Measurements from ENCODE around the gene KCNK3. TPM values are rescaled to one million over a fixed set of nuclear protein-coding genes. Genes with fewer than 3 reads are reported as not detected.

Gene KCNK3
- total RNA-seq, 2 experiments from 2014 or later: not detected

DNA sequence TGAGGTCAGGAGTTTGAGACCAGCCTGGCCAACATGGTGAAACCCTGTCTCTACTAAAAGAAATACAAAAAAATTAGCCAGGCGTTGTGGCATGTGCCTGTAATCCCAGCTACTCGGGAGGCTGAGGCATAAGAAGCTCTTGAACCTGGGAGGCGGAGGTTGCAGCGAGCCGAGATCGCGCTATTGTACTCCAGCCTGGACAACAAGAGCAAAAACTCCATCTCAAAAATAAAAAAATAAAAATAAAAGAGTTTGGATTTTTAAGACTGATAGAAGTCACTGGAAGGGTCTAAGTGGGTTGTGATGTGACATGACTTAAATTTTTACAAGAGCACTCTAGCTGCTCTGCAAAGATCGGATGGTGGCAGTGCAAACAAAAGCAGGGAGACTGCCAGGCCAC is 15.9 kb downstream of the KCNK3 start:
- H4K20me1 ChIP-seq (ENCODE audit: insufficient read depth, low read length): no peaks in the 10 kb centered on the region
- no peaks in the 10 kb centered on the region for H3K4me1 ChIP-seq (ENCODE audit: insufficient read depth, low read length, poor library complexity, severe bottlenecking)
- H2AFZ ChIP-seq (ENCODE audit: low read length): no peak overlapping the region
- no peaks in the 10 kb centered on the region for H3K36me3 ChIP-seq (ENCODE audit: insufficient read depth, low read length)
- no peak overlapping the region for H3K4me3 ChIP-seq (ENCODE audit: low read depth, low read length, poor library complexity, severe bottlenecking)
- no peaks in the 10 kb centered on the region for H3K9me3 ChIP-seq (ENCODE audit: low read length)
- no peaks in the 10 kb centered on the region for H3K9me2 ChIP-seq (ENCODE audit: insufficient read depth, low read length)
- ChIA-PET POLR2A (no interaction called here), CTCF (ENCODE audit: unreplicated experiment) (no interaction called here)
- intact Hi-C loops (cut with micrococcal nuclease; ENCODE audit: unreplicated experiment): no loop called here
- no peak for TF ChIP-seq EZH2phosphoT487 (IDR thresholded peaks at IDR 0.05; ENCODE audit: borderline replicate concordance, low read depth, low read length)
- TF ChIP-seq, protein P1, sequence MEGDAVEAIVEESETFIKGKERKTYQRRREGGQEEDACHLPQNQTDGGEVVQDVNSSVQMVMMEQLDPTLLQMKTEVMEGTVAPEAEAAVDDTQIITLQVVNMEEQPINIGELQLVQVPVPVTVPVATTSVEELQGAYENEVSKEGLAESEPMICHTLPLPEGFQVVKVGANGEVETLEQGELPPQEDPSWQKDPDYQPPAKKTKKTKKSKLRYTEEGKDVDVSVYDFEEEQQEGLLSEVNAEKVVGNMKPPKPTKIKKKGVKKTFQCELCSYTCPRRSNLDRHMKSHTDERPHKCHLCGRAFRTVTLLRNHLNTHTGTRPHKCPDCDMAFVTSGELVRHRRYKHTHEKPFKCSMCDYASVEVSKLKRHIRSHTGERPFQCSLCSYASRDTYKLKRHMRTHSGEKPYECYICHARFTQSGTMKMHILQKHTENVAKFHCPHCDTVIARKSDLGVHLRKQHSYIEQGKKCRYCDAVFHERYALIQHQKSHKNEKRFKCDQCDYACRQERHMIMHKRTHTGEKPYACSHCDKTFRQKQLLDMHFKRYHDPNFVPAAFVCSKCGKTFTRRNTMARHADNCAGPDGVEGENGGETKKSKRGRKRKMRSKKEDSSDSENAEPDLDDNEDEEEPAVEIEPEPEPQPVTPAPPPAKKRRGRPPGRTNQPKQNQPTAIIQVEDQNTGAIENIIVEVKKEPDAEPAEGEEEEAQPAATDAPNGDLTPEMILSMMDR (conservative IDR thresholded peaks at IDR 0.05; ENCODE audit: low read length): no peak
- DNase-seq (ENCODE audit: low spot score): no peak
- no peaks in the 10 kb centered on the region for H3K79me2 ChIP-seq (ENCODE audit: insufficient read depth, low read depth, low read length)
- no TSS peak for BruUV-seq (replicated peaks)
- H3K4me2 ChIP-seq (ENCODE audit: low read length): no peak overlapping the region
- no peak overlapping the region for H3K27ac ChIP-seq (ENCODE audit: low read depth, low read length, poor library complexity, severe bottlenecking)

DNA sequence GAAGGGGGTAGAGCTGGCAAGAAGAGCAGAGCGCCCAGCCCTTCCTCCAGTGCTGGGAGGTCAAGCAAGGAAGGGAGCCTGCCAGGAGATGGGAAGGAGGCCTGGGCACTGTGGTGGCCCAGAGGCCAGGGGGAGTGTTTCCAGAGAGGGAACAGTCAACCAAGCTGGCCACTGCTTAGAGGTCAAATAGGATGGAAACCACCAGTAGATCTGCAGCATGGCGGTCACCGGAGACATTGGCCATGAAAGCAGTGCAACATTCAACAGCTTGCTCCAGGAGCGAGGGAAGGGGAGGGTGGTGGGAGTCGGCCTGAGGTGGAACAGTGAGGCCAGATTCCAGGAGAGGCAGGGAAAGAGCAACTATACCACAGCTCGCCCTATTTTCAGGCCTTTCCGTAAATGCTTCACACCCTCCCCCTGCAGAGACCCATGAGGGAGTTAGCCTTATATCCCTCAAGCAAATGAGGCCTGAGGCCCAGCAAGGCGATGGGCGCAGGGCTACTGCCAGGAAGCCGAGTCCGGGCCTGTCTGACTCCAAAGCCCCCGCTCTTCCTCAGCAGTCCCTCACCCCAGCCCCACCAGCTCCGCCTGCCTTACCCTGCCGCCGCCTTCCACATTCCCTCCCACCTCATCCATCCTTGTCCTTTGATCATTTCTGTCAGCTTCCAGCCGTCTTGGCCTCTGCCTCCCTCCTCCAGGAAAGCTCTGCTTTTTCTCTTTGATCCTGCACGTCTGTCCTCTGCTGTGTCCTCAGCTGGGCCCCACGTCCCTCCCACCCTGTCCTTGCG is 17.0 kb downstream of the KCNK3 start:
- H3K4me2 ChIP-seq (ENCODE audit: low read length): no peak overlapping the region
- ChIA-PET CTCF (ENCODE audit: unreplicated experiment) (no interaction called here), POLR2A (no interaction called here)
- no peak overlapping the region for H3K4me3 ChIP-seq (ENCODE audit: low read depth, low read length, poor library complexity, severe bottlenecking)
- no peak overlapping the region for H2AFZ ChIP-seq (ENCODE audit: low read length)
- no peaks in the 10 kb centered on the region for H3K79me2 ChIP-seq (ENCODE audit: insufficient read depth, low read depth, low read length)
- H3K9me2 ChIP-seq (ENCODE audit: insufficient read depth, low read length): no peaks in the 10 kb centered on the region
- TF ChIP-seq, protein P1 (conservative IDR thresholded peaks at IDR 0.05; ENCODE audit: low read length): no peak
- TF ChIP-seq EZH2phosphoT487 (IDR thresholded peaks at IDR 0.05; ENCODE audit: borderline replicate concordance, low read depth, low read length): no peak
- no peaks in the 10 kb centered on the region for H3K36me3 ChIP-seq (ENCODE audit: insufficient read depth, low read length)
- BruUV-seq (replicated peaks): no TSS peak
- DNase-seq (ENCODE audit: low spot score): no peak
- no peaks in the 10 kb centered on the region for H3K4me1 ChIP-seq (ENCODE audit: insufficient read depth, low read length, poor library complexity, severe bottlenecking)
- no peaks in the 10 kb centered on the region for H3K9me3 ChIP-seq (ENCODE audit: low read length)
- intact Hi-C loops (cut with micrococcal nuclease; ENCODE audit: unreplicated experiment): no loop called here
- H4K20me1 ChIP-seq (ENCODE audit: insufficient read depth, low read length): no peaks in the 10 kb centered on the region
- no peak overlapping the region for H3K27ac ChIP-seq (ENCODE audit: low read depth, low read length, poor library complexity, severe bottlenecking)

DNA sequence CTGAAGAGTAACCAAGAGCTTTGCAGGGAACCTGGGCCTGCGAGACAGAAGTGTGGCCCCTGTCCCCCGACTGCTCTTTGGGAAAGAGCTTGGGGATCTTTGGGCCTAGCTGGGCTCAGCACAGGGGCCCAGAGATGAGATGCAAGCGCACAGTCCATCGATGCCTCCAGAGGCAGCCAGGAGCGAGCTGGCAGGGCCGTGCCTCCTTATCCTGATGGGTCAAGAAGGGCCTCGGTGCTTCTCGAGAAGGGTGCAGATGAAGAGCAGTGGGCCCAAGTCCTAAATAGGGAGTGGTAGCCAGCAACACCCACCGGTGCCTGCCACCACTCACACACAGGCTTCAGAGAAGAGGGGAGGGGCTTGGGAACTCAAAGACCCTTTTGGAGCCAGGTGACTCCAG is 17.6 kb downstream of the KCNK3 start:
- Histone ChIP-seq H3K9me2 (ENCODE audit: insufficient read depth, low read length) (no peaks in the 10 kb centered on the region), H3K4me2 (ENCODE audit: low read length) (no peak overlapping the region), H3K4me1 (ENCODE audit: insufficient read depth, low read length, poor library complexity, severe bottlenecking) (no peaks in the 10 kb centered on the region), H3K4me3 (ENCODE audit: low read depth, low read length, poor library complexity, severe bottlenecking) (no peak overlapping the region), H4K20me1 (ENCODE audit: insufficient read depth, low read length) (no peaks in the 10 kb centered on the region), H3K9me3 (ENCODE audit: low read length) (no peaks in the 10 kb centered on the region), H2AFZ (ENCODE audit: low read length) (no peak overlapping the region), H3K27ac (ENCODE audit: low read depth, low read length, poor library complexity, severe bottlenecking) (no peak overlapping the region), H3K79me2 (ENCODE audit: insufficient read depth, low read depth, low read length) (no peaks in the 10 kb centered on the region), H3K36me3 (ENCODE audit: insufficient read depth, low read length) (no peaks in the 10 kb centered on the region)
- BruUV-seq (replicated peaks): no TSS peak
- intact Hi-C loops (cut with micrococcal nuclease; ENCODE audit: unreplicated experiment): no loop called here
- POLR2A ChIA-PET: no interaction called here
- DNase-seq (ENCODE audit: low spot score): no peak
- CTCF ChIA-PET (ENCODE audit: unreplicated experiment): no interaction called here
- TF ChIP-seq EZH2phosphoT487 (IDR thresholded peaks at IDR 0.05; ENCODE audit: borderline replicate concordance, low read depth, low read length): no peak
- TF ChIP-seq, protein P1 (conservative IDR thresholded peaks at IDR 0.05; ENCODE audit: low read length): no peak
